ENCODE data around the gene USP48. TPM values are rescaled to one million over a fixed set of nuclear protein-coding genes. Genes with fewer than 3 reads are reported as not detected.
"Not testable (repeated sequence)": the region's sequence is repeated elsewhere in the genome, so short reads cannot be mapped to it uniquely, and the experiment has no call there.

The USP48 gene
- total and polyA plus RNA-seq, 10 donors = 17.5 to 105 (median 82.4) TPM

DNA sequence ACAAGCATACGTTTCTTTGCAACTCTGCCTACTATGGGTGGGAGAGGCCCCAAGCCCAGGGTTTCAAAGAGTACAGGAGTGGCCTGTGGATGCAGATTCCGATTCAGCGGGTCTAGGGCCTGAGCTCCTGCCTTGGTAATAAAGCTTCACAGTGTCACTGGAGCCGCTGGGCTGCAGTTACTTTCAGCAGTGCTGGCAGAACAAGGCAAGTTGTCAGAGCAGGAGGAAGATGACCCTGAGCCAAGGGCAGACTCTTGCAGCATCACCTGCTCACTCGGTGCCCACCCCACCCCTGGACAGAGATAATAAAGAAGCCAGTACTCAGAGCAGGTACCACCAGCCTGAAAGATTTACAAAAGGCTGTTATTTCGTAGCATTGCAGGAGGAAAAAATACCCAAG lies 105.8 kb downstream of the USP48 start:
- TF ChIP-seq POLR2A (IDR thresholded peaks at IDR 0.05) = no peak
- no peak for TF ChIP-seq POLR2AphosphoS5 (IDR thresholded peaks at IDR 0.05)
- TF ChIP-seq CTCF (IDR thresholded peaks at IDR 0.05 in 8 of 11, conservative IDR thresholded peaks at IDR 0.05 in 3 of 11) = no peak
- Histone ChIP-seq H3K4me3 (no peak overlapping the region), H3K27me3 (replicated peaks in 1 of 7) (no peaks in the 10 kb centered on the region), H3K4me1 (peaks cover 0 to 18% (median 12%) of the 10 kb centered on the region in 6 donors), H3K9me3 (no peaks in the 10 kb centered on the region), H3K27ac (no peak overlapping the region), H3K36me3 (peaks cover 0 to 57% (median 27%) of the 10 kb centered on the region in 6 donors)
- WGBS, 5 donors = 91 to 93% (median 91%) methylated on average over 6 of the region's 6 CpGs
- DNase-seq = peak; percentile 30
- intact Hi-C loops (cut with DNase I; ENCODE audit: low total_unique reads) = no loop called here

DNA sequence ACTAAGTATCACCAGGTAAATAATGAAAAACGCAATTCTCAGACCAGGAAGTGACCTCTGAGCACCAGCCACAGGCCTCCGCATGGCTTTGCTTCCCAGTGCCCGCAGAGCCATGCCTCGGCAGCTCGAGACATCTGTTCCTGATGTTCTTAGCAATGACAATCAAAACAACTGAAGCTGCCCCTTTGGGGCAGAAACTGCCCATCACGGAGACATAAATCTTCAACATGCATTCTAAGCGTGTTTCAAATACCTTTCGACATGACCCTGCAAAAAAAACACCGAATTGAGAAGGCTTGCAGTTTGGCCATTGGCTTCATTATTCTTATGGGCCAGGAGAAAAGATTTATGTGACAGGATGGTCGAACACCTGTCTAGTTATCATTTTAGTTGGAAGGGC lies 108.0 kb downstream of the USP48 start:
- no peak overlapping the region for H3K27ac ChIP-seq
- intact Hi-C loops (cut with DNase I; ENCODE audit: low total_unique reads) = no loop called here
- no peaks in the 10 kb centered on the region for H3K9me3 ChIP-seq
- H3K27me3 ChIP-seq (replicated peaks in 1 of 7) = peaks cover 0 to 8% (median 0%) of the 10 kb centered on the region in 7 donors
- WGBS, 5 donors = 87 to 92% (median 89%) methylated on average over 10 of the region's 10 CpGs
- TF ChIP-seq POLR2A (IDR thresholded peaks at IDR 0.05) (no peak), POLR2AphosphoS5 (IDR thresholded peaks at IDR 0.05) (no peak), CTCF (IDR thresholded peaks at IDR 0.05 in 8 of 11, conservative IDR thresholded peaks at IDR 0.05 in 3 of 11) (no peak)
- peaks cover 0 to 35% (median 14%) of the 10 kb centered on the region in 6 donors for H3K36me3 ChIP-seq
- no peak for DNase-seq
- H3K4me1 ChIP-seq = peaks cover 0 to 31% (median 16%) of the 10 kb centered on the region in 6 donors
- no peak overlapping the region for H3K4me3 ChIP-seq

GRCh38 chr1:21673853-21674252 lies 109.1 kb downstream of the USP48 start:
- Histone ChIP-seq H3K4me1 (peaks cover 4 to 42% (median 27%) of the 10 kb centered on the region in 6 donors), H3K36me3 (peaks cover 0 to 24% (median 4%) of the 10 kb centered on the region in 6 donors), H3K27ac (peak overlapping the region in 4 of 8 donors; percentile 1 to 48 (median 31)), H3K27me3 (replicated peaks in 1 of 7) (peaks cover 0 to 19% (median 10%) of the 10 kb centered on the region in 7 donors)
- H3K9me3 ChIP-seq; H3K4me3 ChIP-seq; intact Hi-C loops (cut with DNase I; ENCODE audit: low total_unique reads); DNase-seq: not testable (repeated sequence)
- 88 to 96% (median 92%) methylated on average over 7 of the region's 7 CpGs for WGBS, 5 donors

- intact Hi-C loops (cut with DNase I; ENCODE audit: low total_unique reads) = no loop called here
- peak; percentile 47 for DNase-seq
- peaks cover 9 to 47% (median 32%) of the 10 kb centered on the region in 6 donors for H3K4me1 ChIP-seq
- peak overlapping the region in 5 of 8 donors; percentile 1 to 48 (median 26) for H3K27ac ChIP-seq
- H3K27me3 ChIP-seq (replicated peaks in 1 of 7) = peaks cover 0 to 25% (median 15%) of the 10 kb centered on the region in 7 donors
- WGBS, 5 donors = 7 to 35% (median 18%) methylated on average over 8 to 9 of the region's 9 CpGs
- H3K4me3 ChIP-seq = no peak overlapping the region
- H3K36me3 ChIP-seq = peaks cover 0 to 18% (median 1%) of the 10 kb centered on the region in 6 donors
- no peaks in the 10 kb centered on the region for H3K9me3 ChIP-seq
- TF ChIP-seq POLR2A (IDR thresholded peaks at IDR 0.05) (no peak), CTCF (IDR thresholded peaks at IDR 0.05 in 8 of 11, conservative IDR thresholded peaks at IDR 0.05 in 3 of 11) (no peak), POLR2AphosphoS5 (IDR thresholded peaks at IDR 0.05) (peak in 2 of 3 donors; percentile 69 to 79)
Observed at GRCh38 chr1:21673277-21673780, 109.6 kb downstream of the USP48 start.

All from spleen (tissue), 11 donors.